GM21381 (cell line): Measurements from ENCODE around the gene AGBL3.

Source experiments
- ATAC-seq: cut with Tn5 transposase; IDR thresholded peaks from one replicate; pipeline ENCODE4 v1.9.1; 2021; ENCODE audit warnings: mild to moderate bottlenecking, moderate library complexity; ENCODE audit not compliant: unreplicated experiment

AGBL3 gene

DNA sequence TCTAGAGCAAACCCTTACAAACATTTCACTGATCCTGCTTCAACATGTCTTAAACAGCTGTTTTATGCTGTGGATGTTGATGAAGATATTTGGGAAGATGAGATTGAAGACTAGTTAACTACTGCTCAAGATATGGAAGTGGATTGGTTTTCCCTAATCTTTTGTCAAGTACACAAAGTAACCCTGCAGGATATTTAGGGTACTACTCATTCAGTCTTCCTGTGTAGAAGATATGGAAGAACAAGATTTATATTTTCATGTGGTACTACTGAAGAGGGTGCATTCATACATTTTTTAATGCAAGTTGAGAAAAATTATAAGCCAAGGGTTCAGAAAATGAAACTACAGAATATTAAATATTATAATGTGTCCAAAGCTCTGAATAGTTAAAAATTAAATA, 143.3 kb downstream of the AGBL3 start:
- no peak for ATAC-seq

DNA sequence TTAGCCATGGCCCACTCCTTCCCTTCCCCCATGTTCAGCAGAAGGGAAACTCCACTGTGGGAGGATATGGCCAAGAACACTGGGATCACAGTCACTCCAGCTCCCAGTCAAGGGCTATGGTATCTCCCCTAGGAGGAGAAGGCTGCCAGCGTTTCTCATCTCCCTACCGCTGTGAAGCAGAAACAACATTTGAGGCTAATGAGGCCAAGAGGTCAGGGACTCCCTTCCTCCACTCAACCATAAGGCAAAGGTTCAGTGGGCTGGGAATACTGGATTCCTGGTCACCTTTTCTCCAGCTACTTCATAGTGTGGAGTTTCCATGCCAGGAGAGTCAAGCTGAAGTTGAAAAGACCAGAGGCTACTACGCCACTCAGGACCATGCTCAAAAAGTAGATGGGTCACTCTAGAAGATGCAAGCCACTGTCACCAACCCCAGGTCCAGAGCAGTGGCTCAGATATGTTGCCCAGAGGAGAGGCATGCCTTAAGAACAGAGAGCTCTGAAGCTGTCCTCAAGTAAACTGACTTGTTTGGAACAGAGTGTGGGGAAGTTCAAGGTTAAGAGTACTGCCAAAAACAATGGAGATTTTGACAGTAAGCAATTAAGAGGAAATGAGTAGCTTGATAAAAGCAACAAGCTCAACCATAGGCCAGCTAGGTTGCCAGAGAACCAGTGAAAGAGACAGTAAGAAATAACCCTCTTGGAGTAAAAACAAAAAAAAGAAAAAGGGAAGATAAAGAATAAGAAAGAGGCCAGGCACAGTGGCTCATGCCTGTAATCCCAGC, 157.8 kb downstream of the AGBL3 start:
- ATAC-seq = no peak

DNA sequence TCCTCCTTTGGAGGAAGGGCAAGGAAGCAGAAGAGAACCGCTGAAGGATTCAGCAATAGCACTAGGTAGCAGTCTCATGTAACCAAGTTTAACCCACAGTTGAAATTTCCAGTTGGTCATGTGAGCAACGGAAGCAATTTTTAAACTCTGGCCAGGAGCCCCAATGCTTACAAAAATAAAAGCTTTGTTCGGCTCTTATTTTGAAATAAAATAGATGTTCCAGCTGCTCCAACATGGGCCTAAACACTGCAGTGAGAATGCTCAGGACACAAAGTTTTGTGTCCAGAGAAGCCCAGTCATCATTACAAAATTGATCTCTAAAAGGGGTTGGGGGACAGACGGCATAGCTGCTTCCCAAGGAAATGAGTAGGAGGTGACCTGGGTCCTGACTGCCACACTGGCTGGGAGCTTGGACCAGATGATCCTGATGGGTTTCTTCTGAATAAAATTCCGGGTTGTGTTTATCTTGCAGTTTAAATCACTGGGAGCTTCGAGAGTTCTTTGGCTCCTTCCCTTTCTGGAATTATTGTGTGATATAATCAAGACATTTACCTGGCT, 161.1 kb downstream of the AGBL3 start:
- no peak for ATAC-seq

- peak; percentile 68 for ATAC-seq
Observed at GRCh38 chr7:135147899-135148721, 161.8 kb downstream of the AGBL3 start, which contains the start of gene TMEM140. TMEM140 (plus strand) TSS chr7:135148072; CDS start chr7:135164442, 16,370 bp downstream.

DNA sequence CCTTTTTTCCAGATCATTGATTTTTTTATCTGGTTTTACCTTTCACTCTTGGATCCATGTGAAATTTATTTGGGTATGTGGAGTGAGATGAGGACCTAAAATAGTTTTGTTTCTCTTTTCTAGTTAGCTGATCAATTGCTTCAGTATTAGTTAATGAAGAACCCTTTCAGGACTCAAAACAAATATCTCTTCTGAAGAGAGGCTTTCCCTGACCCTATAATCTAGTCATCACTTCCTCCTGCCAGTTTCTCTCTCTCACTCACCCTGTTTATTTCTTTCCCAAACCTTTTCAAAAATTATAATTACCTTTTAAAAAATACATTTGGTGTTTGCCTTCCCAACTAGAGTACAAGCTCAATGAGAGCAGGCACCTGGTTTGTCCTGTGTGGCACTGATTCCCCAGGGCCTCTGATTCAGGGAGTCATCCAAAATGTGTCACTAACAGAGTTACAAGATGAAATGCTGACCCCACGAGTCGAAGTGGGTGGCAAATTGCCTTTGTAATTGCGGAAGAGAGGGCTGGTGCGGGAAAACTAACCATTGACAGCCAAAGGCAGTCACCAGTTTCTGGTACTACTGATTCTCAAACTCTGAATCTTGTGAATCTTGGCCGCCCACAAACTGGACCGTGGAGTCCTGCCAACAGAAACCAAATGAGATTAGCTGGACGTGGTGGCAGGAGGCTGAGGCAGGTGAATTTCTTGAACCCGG, 163.9 kb downstream of the AGBL3 start:
- ATAC-seq = no peak

- no peak for ATAC-seq
Observed at GRCh38 chr7:135151132-135151531, 164.8 kb downstream of the AGBL3 start.

DNA sequence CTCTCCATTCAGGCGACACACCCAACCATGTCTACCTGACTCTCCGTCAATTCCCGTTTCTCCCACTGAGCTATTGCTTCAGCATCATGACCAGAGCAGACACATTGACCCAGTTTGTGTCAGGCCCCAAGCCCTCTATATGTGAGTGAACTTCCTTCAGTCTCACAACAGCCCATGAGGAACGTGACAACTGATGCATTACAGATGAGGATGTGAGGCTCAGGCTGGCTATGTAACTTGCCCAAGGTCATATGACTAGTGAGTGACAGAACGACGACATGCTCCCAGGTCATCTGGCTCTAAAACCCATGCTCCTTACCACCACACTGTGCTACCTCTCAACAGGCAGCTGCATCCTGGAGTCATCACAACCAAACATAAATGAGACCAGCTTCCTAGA, 165.2 kb downstream of the AGBL3 start:
- no peak for ATAC-seq

DNA sequence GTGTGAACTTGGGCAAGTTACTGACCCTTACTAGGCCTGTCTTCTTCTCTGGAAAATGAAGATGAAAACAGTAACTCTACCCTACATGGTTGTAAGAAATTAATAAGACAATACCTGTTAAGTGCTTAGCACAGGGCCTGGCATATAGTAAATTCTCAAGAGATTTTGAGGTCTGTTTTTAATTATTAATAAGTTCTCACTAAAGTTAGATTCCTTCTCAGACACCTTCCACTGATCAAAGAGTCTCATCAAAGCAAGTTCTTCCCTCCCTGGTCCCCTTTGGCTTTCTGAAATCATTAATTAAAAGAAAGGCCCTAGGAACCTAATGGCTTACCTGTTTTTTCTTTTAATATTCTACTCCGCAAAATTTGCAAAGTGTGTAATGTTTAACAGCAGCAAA, 166.1 kb downstream of the AGBL3 start:
- no peak for ATAC-seq

DNA sequence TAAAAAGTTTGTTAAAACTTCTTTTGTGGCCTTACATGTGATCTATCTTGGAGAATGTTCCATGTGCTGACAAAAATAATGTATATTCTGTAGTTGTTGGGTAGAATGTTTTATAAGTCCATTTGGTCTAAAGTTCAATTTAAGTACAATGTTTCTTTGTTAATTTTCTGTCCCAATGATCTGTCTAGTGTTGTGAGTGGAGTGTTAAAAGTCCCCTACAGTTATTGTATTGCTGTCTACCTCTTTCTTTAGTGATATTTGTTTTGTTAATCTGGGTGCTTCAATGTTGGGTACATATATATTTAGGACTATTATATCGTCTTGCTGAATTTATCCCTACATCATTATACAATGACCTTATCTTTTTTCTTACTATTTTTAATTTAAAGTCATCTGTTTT, 168.4 kb downstream of the AGBL3 start:
- ATAC-seq = no peak

GRCh38 chr7:135156290-135156689, 170.0 kb downstream of the AGBL3 start:
- no peak for ATAC-seq

- no peak for ATAC-seq
Observed at GRCh38 chr7:135158141-135158655, 171.9 kb downstream of the AGBL3 start.

GRCh38 chr7:135158874-135159273, 172.6 kb downstream of the AGBL3 start:
- no peak for ATAC-seq

DNA sequence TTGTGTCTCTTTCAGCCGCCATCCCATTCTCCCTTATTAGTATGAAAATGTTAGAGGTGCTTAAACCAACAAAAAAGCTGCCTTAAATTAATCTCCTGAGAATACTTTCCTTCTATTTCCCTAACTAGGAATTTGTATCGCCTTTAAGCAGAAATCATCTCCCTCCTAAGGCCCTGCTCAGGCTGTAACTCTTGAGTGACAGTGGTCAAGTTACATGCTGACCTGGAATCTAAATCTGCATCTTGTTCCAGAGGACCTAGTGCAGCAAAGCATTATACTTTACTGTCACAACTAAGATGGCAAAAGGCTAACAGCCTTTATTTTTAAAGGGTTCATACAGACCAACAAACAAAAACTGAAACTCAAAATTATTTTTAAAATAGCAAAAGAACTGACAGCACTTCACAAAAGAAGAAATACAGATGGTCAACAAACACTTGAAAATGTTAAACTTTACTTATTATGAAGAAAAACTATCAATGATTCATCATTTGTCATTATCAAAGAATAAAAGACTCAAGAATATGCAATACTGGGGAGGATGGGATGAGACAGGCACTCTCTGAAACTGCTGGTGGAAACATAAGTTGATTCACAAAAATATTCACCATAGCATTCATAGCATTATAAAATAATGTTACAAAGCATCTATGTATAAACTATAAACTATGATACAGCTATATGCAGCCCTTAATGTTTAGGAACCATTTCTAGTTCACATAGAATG, 173.2 kb downstream of the AGBL3 start:
- no peak for ATAC-seq

- ATAC-seq = peak; percentile 43
Observed at GRCh38 chr7:135160098-135160857, 174.0 kb downstream of the AGBL3 start.

GRCh38 chr7:135160858-135161653, 174.7 kb downstream of the AGBL3 start:
- ATAC-seq = no peak

DNA sequence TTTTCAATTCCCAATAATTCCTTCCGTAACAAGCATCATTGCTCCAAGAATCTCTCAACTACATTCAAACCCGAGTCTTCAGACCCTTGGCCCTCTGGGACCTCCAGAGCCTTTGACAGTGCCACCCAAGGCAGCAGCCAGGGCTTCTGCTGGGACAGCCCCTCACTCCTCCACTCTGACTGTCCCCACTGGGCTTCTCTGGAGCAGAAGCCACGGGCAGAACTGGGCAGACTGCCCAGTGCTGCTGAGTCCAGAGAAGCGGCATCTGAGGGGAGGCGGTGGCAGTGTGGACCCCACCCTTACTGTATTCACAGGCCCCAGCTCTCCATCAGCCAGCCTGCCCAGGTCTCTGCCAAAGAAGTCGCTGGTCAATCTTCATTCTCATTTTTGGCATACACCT, 175.4 kb downstream of the AGBL3 start:
- no peak for ATAC-seq

GRCh38 chr7:135162382-135163001, 176.2 kb downstream of the AGBL3 start:
- no peak for ATAC-seq

DNA sequence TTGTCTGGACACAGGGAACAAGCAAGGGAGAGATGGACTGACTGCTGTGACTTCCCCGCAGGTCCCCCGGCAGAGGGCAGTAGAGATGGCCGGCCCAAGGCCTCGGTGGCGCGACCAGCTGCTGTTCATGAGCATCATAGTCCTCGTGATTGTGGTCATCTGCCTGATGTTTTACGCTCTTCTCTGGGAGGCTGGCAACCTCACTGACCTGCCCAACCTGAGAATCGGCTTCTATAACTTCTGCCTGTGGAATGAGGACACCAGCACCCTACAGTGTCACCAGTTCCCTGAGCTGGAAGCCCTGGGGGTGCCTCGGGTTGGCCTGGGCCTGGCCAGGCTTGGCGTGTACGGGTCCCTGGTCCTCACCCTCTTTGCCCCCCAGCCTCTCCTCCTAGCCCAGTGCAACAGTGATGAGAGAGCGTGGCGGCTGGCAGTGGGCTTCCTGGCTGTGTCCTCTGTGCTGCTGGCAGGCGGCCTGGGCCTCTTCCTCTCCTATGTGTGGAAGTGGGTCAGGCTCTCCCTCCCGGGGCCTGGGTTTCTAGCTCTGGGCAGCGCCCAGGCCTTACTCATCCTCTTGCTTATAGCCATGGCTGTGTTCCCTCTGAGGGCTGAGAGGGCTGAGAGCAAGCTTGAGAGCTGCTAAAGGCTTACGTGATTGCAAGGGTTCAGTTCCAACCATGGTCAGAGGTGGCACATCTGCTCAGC, 178.2 kb downstream of the AGBL3 start:
- no peak for ATAC-seq
